Measurements from ENCODE around the gene CD53.
"Not testable (repeated sequence)": the region's sequence is repeated elsewhere in the genome, so short reads cannot be mapped to it uniquely, and the experiment has no call there.

The CD53 gene

GRCh38 chr1:110857964-110858948 is 14.7 kb upstream of the CD53 start:
- peaks cover 0 to 2% (median 0%) of the 10 kb centered on the region in 5 donors for H3K27me3 ChIP-seq (ENCODE audit: control insufficient read depth in 5 of 5, insufficient read depth in 4 of 5, low read length in 5 of 5)
- no peak overlapping the region for H3K4me3 ChIP-seq (ENCODE audit: low read depth in 1 of 5, low read length in 5 of 5)

DNA sequence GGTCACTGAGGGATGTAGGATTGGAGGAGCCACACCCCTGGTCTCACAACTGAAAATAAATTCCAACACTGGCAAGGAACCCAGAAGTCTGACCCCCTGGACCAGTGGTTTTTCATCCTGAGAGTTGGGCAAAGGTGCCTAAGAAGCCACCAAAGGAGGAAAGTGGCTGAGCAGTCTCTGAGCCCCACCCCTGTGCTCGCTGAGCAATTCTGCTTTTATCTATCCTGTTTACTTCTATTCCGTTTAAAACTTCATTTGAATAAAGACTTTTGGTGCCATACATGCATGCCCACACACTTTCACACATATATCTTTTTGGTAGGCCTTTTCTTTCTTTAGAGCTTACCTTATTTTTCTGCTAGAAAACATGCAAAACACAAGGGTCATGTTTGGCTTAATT is 13.9 kb upstream of the CD53 start:
- Histone ChIP-seq H3K27ac (ENCODE audit: low read depth, low read length) (no peak overlapping the region), H3K27me3 (ENCODE audit: control insufficient read depth in 5 of 5, insufficient read depth in 4 of 5, low read length in 5 of 5) (peaks cover 0 to 2% (median 0%) of the 10 kb centered on the region in 5 donors), H3K4me1 (ENCODE audit: control insufficient read depth in 5 of 5, insufficient read depth in 5 of 5, low read length in 5 of 5) (no peaks in the 10 kb centered on the region), H3K36me3 (ENCODE audit: control insufficient read depth in 5 of 5, insufficient read depth in 5 of 5, low read length in 5 of 5) (no peaks in the 10 kb centered on the region), H3K9me3 (ENCODE audit: control insufficient read depth in 5 of 5, low read length in 5 of 5) (peaks cover 0 to 3% (median 0%) of the 10 kb centered on the region in 5 donors), H3K9ac (ENCODE audit: low read length in 5 of 5) (no peak overlapping the region), H3K4me3 (ENCODE audit: low read depth in 1 of 5, low read length in 5 of 5) (no peak overlapping the region)

More at GRCh38 chr1:110857964-110858948, 14.7 kb upstream of the CD53 start:
- Histone ChIP-seq H3K9ac (ENCODE audit: low read length in 5 of 5) (no peak overlapping the region), H3K27ac (ENCODE audit: low read depth, low read length) (no peak overlapping the region), H3K9me3 (ENCODE audit: control insufficient read depth in 5 of 5, low read length in 5 of 5) (no peaks in the 10 kb centered on the region), H3K4me1 (ENCODE audit: control insufficient read depth in 5 of 5, insufficient read depth in 5 of 5, low read length in 5 of 5) (no peaks in the 10 kb centered on the region), H3K36me3 (ENCODE audit: control insufficient read depth in 5 of 5, insufficient read depth in 5 of 5, low read length in 5 of 5) (no peaks in the 10 kb centered on the region)

GRCh38 chr1:110860174-110860573 is 12.8 kb upstream of the CD53 start:
- Histone ChIP-seq H3K4me3 (ENCODE audit: low read depth in 1 of 5, low read length in 5 of 5) (no peak overlapping the region), H3K36me3 (ENCODE audit: control insufficient read depth in 5 of 5, insufficient read depth in 5 of 5, low read length in 5 of 5) (no peaks in the 10 kb centered on the region), H3K27ac (ENCODE audit: low read depth, low read length) (no peak overlapping the region), H3K9ac (ENCODE audit: low read length in 5 of 5) (no peak overlapping the region), H3K27me3 (ENCODE audit: control insufficient read depth in 5 of 5, insufficient read depth in 4 of 5, low read length in 5 of 5) (peaks cover 0 to 2% (median 0%) of the 10 kb centered on the region in 5 donors), H3K9me3 (ENCODE audit: control insufficient read depth in 5 of 5, low read length in 5 of 5) (peaks cover 0 to 10% (median 0%) of the 10 kb centered on the region in 5 donors), H3K4me1 (ENCODE audit: control insufficient read depth in 5 of 5, insufficient read depth in 5 of 5, low read length in 5 of 5) (no peaks in the 10 kb centered on the region)

- not testable (repeated sequence) for H3K27me3 ChIP-seq (ENCODE audit: control insufficient read depth in 5 of 5, insufficient read depth in 4 of 5, low read length in 5 of 5); H3K9ac ChIP-seq (ENCODE audit: low read length in 5 of 5); H3K4me1 ChIP-seq (ENCODE audit: control insufficient read depth in 5 of 5, insufficient read depth in 5 of 5, low read length in 5 of 5); H3K36me3 ChIP-seq (ENCODE audit: control insufficient read depth in 5 of 5, insufficient read depth in 5 of 5, low read length in 5 of 5); H3K4me3 ChIP-seq (ENCODE audit: low read depth in 1 of 5, low read length in 5 of 5); H3K27ac ChIP-seq (ENCODE audit: low read depth, low read length)
- H3K9me3 ChIP-seq (ENCODE audit: control insufficient read depth in 5 of 5, low read length in 5 of 5): peaks cover 0 to 14% (median 2%) of the 10 kb centered on the region in 5 donors
Observed at GRCh38 chr1:110860620-110861019, 12.3 kb upstream of the CD53 start.

DNA sequence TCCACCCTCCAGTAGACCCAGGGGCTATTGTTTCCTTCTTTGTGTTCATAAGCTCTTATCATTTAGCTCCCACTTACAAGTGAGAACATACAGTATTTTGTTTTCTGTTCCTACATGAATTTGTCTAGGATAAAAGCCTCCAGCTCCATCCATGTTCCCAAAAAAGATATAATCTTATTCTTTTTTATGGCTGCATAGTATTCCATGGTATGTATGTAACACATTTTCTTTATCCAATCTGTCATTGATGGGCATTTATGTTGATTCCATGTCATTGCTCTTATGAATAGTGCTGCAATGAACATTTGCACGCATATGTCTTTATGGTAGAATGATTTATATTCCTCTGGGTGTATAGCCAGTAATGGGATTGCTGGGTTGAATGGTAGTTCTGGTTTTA is 11.0 kb upstream of the CD53 start:
- peaks cover 0 to 18% (median 2%) of the 10 kb centered on the region in 5 donors for H3K9me3 ChIP-seq (ENCODE audit: control insufficient read depth in 5 of 5, low read length in 5 of 5)
- H3K27ac ChIP-seq (ENCODE audit: low read depth, low read length); H3K9ac ChIP-seq (ENCODE audit: low read length in 5 of 5); H3K4me3 ChIP-seq (ENCODE audit: low read depth in 1 of 5, low read length in 5 of 5); H3K4me1 ChIP-seq (ENCODE audit: control insufficient read depth in 5 of 5, insufficient read depth in 5 of 5, low read length in 5 of 5); H3K27me3 ChIP-seq (ENCODE audit: control insufficient read depth in 5 of 5, insufficient read depth in 4 of 5, low read length in 5 of 5); H3K36me3 ChIP-seq (ENCODE audit: control insufficient read depth in 5 of 5, insufficient read depth in 5 of 5, low read length in 5 of 5): not testable (repeated sequence)

DNA sequence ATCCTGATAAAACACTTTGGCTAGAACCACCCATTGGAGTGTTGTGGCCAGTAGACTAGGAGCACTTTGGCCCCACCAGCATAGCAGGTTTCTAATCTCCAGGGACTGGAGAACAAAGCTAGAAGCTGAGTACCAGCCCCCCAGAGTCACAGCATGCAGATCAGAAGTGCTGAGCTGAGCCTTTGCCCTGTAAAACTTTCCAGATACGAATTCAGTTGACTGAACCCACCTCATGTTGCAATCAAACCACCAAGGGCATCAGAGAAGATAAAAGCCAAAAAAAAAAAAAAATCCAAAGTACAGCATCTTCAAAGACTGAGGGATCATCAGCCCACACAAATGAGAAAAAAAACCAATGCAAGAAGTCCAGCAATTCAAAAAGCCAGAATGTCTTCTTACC is 8.7 kb upstream of the CD53 start:
- Histone ChIP-seq H3K9me3 (ENCODE audit: control insufficient read depth in 5 of 5, low read length in 5 of 5) (peaks cover 0 to 22% (median 14%) of the 10 kb centered on the region in 5 donors), H3K4me1 (ENCODE audit: control insufficient read depth in 5 of 5, insufficient read depth in 5 of 5, low read length in 5 of 5) (no peaks in the 10 kb centered on the region), H3K9ac (ENCODE audit: low read length in 5 of 5) (no peak overlapping the region), H3K27me3 (ENCODE audit: control insufficient read depth in 5 of 5, insufficient read depth in 4 of 5, low read length in 5 of 5) (no peaks in the 10 kb centered on the region), H3K27ac (ENCODE audit: low read depth, low read length) (no peak overlapping the region), H3K36me3 (ENCODE audit: control insufficient read depth in 5 of 5, insufficient read depth in 5 of 5, low read length in 5 of 5) (no peaks in the 10 kb centered on the region), H3K4me3 (ENCODE audit: low read depth in 1 of 5, low read length in 5 of 5) (no peak overlapping the region)

GRCh38 chr1:110870721-110871388 is 2.1 kb upstream of the CD53 start:
- Histone ChIP-seq H3K36me3 (ENCODE audit: control insufficient read depth in 5 of 5, insufficient read depth in 5 of 5, low read length in 5 of 5) (no peaks in the 10 kb centered on the region), H3K27me3 (ENCODE audit: control insufficient read depth in 5 of 5, insufficient read depth in 4 of 5, low read length in 5 of 5) (no peaks in the 10 kb centered on the region), H3K27ac (ENCODE audit: low read depth, low read length) (no peak overlapping the region), H3K4me1 (ENCODE audit: control insufficient read depth in 5 of 5, insufficient read depth in 5 of 5, low read length in 5 of 5) (peaks cover 0 to 8% (median 0%) of the 10 kb centered on the region in 5 donors), H3K9ac (ENCODE audit: low read length in 5 of 5) (no peak overlapping the region), H3K4me3 (ENCODE audit: low read depth in 1 of 5, low read length in 5 of 5) (no peak overlapping the region), H3K9me3 (ENCODE audit: control insufficient read depth in 5 of 5, low read length in 5 of 5) (peaks cover 0 to 19% (median 8%) of the 10 kb centered on the region in 5 donors)

DNA sequence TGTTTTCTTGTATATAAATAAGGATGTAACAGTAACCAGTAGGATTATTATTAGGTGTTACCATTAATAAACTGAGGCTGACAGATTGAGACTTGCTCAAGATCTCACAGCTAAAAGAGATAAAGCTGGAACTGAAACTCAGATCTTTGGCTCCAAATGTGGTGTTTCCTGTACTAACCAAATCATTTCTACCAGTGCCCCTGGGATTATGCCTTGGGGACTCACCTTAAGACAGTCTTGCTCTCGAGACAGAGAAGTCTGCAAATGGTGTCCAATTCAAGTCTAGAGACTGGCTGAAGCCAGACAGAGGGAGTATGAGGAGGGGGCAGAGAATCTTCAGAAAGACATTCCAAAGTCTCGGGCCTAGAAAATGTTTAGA is 593 bp upstream of the CD53 start:
- Histone ChIP-seq H3K9ac (ENCODE audit: low read length in 5 of 5) (no peak overlapping the region), H3K4me3 (ENCODE audit: low read depth in 1 of 5, low read length in 5 of 5) (no peak overlapping the region), H3K9me3 (ENCODE audit: control insufficient read depth in 5 of 5, low read length in 5 of 5) (peaks cover 0 to 19% (median 6%) of the 10 kb centered on the region in 5 donors), H3K27ac (ENCODE audit: low read depth, low read length) (no peak overlapping the region), H3K27me3 (ENCODE audit: control insufficient read depth in 5 of 5, insufficient read depth in 4 of 5, low read length in 5 of 5) (no peaks in the 10 kb centered on the region), H3K4me1 (ENCODE audit: control insufficient read depth in 5 of 5, insufficient read depth in 5 of 5, low read length in 5 of 5) (peaks cover 0 to 10% (median 0%) of the 10 kb centered on the region in 5 donors), H3K36me3 (ENCODE audit: control insufficient read depth in 5 of 5, insufficient read depth in 5 of 5, low read length in 5 of 5) (no peaks in the 10 kb centered on the region)

GRCh38 chr1:110873856-110874255 is 908 bp downstream of the CD53 start:
- Histone ChIP-seq H3K9ac (ENCODE audit: low read length in 5 of 5) (peak overlapping the region in 1 of 5 donors; percentile 41), H3K36me3 (ENCODE audit: control insufficient read depth in 5 of 5, insufficient read depth in 5 of 5, low read length in 5 of 5) (no peaks in the 10 kb centered on the region), H3K27me3 (ENCODE audit: control insufficient read depth in 5 of 5, insufficient read depth in 4 of 5, low read length in 5 of 5) (no peaks in the 10 kb centered on the region), H3K4me3 (ENCODE audit: low read depth in 1 of 5, low read length in 5 of 5) (peak overlapping the region; percentile 38 to 67 (median 57)), H3K9me3 (ENCODE audit: control insufficient read depth in 5 of 5, low read length in 5 of 5) (peaks cover 0 to 5% (median 0%) of the 10 kb centered on the region in 5 donors), H3K4me1 (ENCODE audit: control insufficient read depth in 5 of 5, insufficient read depth in 5 of 5, low read length in 5 of 5) (peaks cover 0 to 10% (median 0%) of the 10 kb centered on the region in 5 donors), H3K27ac (ENCODE audit: low read depth, low read length) (peak overlapping the region; percentile 9)
